A673 (cell line): Measurements from ENCODE around the gene TOLLIP. TPM values are rescaled to one million over a fixed set of nuclear protein-coding genes. Genes with fewer than 3 reads are reported as not detected.
"Not testable (repeated sequence)": the region's sequence is repeated elsewhere in the genome, so short reads cannot be mapped to it uniquely, and the experiment has no call there.

Experiments used
- Bru-seq: library from RNA; stranded (reverse); fragments of 400-500 nt; gene quantifications from one replicate; lab custom pipeline; 2021; lab: Mats Ljungman, UMichigan
- BruChase-seq, 2 experiments: library from RNA; stranded (reverse); fragments of 400-500 nt; gene quantifications; one replicate each; lab custom pipeline; 2021; lab: Mats Ljungman, UMichigan
- BruUV-seq: library from RNA; stranded (reverse); fragments of 400-500 nt; replicated peaks from 2 replicates; lab custom pipeline; 2021; lab: Mats Ljungman, UMichigan
- CTCF ChIA-PET: fragments of 300-600 bp; sonication (Branson Sonifier 250); formaldehyde crosslinking; loops from one replicate; lab custom pipeline; 2022; ENCODE audit warnings: antibody characterized with exemption; lab: Charles Lee
- POLR2A ChIA-PET: fragments of 300-600 bp; sonication (Branson Sonifier 250); formaldehyde crosslinking; loops from one replicate; lab custom pipeline; 2022; ENCODE audit warnings: antibody characterized with exemption; ENCODE audit not compliant: low non-redundant PET; lab: Charles Lee
- DNase-seq: peaks from one replicate; pipeline ENCODE4 v3.0.0-alpha.2; 2015; ENCODE audit warnings: low spot score
- H3K27ac ChIP-seq: fragments of 200-600 bp; sonication (generic); 2 replicates; pipeline ENCODE4 v1.5.1; 2016; ENCODE audit warnings: mixed run types, low read depth, mild to moderate bottlenecking, mixed read lengths, antibody characterized with exemption, low read length; ENCODE audit not compliant: poor library complexity, severe bottlenecking
- H3K27me3 ChIP-seq: fragments of 200-600 bp; sonication (generic); replicated peaks from 2 replicates; pipeline ENCODE4 v1.6.1; 2017; ENCODE audit warnings: mixed run types, low read depth, mild to moderate bottlenecking, mixed read lengths, antibody characterized with exemption, low read length; ENCODE audit not compliant: insufficient read depth, poor library complexity
- H3K36me3 ChIP-seq: fragments of 200-600 bp; sonication (generic); 2 replicates; pipeline ENCODE4 v1.6.1; 2016; ENCODE audit warnings: mixed run types, mild to moderate bottlenecking, mixed read lengths, antibody characterized with exemption, low read length; ENCODE audit not compliant: insufficient read depth, poor library complexity, severe bottlenecking
- H3K4me1 ChIP-seq: fragments of 200-600 bp; sonication (generic); 2 replicates; pipeline ENCODE4 v1.6.1; 2017; ENCODE audit warnings: mixed run types, mild to moderate bottlenecking, mixed read lengths, antibody characterized with exemption, low read length; ENCODE audit not compliant: insufficient read depth, poor library complexity, severe bottlenecking
- H3K4me3 ChIP-seq: fragments of 200-600 bp; sonication (generic); 2 replicates; pipeline ENCODE4 v1.5.1; 2016; ENCODE audit warnings: low read depth, mixed run types, mild to moderate bottlenecking, mixed read lengths, low read length; ENCODE audit not compliant: poor library complexity, severe bottlenecking
- H3K9me3 ChIP-seq: fragments of 200-600 bp; sonication (generic); 2 replicates; pipeline ENCODE4 v1.6.1; 2016; ENCODE audit warnings: mixed run types, low read depth, mild to moderate bottlenecking, mixed read lengths, antibody characterized with exemption, low read length; ENCODE audit not compliant: poor library complexity, severe bottlenecking
- EZH2 ChIP-seq: fragments of 200-600 bp; sonication (generic); IDR thresholded peaks from 2 replicates; pipeline ENCODE4 v1.6.1; 2017; ENCODE audit warnings: borderline replicate concordance, low read depth, mild to moderate bottlenecking, mixed read lengths, antibody characterized with exemption, low read length; ENCODE audit not compliant: poor library complexity, severe bottlenecking
- intact Hi-C: fragments of 100-400 bp; cut with micrococcal nuclease; formaldehyde crosslinking; loops from one replicate; pipeline ENCODE4 v1.10.0; 2022; ENCODE audit not compliant: unreplicated experiment
- long read RNA-seq: library from polyadenylated mRNA; stranded (forward); transcript quantifications from one replicate; pipeline ENCODE4 v2.0.0, GENCODE V29; 2022
- total RNA-seq: library from RNA; stranded (reverse); gene quantifications from 2 replicates; pipeline ENCODE4 v1.2.3, GENCODE V29; 2021
- TF ChIP-seq, protein P1 (sequence below): fragments of 300-800, 200-600 bp; sonication (generic); conservative IDR thresholded peaks from 2 replicates; pipeline ENCODE4 v1.5.1; 2017; ENCODE audit warnings: low read depth, mild to moderate bottlenecking, antibody characterized with exemption, low read length, moderate library complexity, mixed read lengths

Gene TOLLIP
- 24.0 and 32.5 TPM in 2 replicates for total RNA-seq
- percentile 51 among the genes with signal in this experiment for Bru-seq, nascent RNA
- BruChase-seq, experiment 1, labeled RNA remaining after a 2-hour chase = percentile 60 among the genes with signal in this experiment
- BruChase-seq, experiment 2, labeled RNA remaining after a 6-hour chase = percentile 63 among the genes with signal in this experiment
- long read RNA-seq, transcript TOLLIP-202 (6 exons, 3,617 nt) = major isoform, 52 of 71 reads
- long read RNA-seq, transcript TOLLIP-211 (5 exons, 684 nt) = minor isoform, 11 of 71 reads
- long read RNA-seq, partial matches to known transcripts = 1 of 71 reads
- long read RNA-seq, other reads (novel, unspliced or antisense) = 6 of 71 reads

- peak within 1 kb of the TSS; percentile 67 for H3K4me3 ChIP-seq
- H3K4me1 ChIP-seq = peaks cover 9% of the 10 kb centered on the region
- H3K27me3 ChIP-seq = no peaks in the 10 kb centered on the region
- TF ChIP-seq EZH2 = no peak
- TF ChIP-seq, protein P1, sequence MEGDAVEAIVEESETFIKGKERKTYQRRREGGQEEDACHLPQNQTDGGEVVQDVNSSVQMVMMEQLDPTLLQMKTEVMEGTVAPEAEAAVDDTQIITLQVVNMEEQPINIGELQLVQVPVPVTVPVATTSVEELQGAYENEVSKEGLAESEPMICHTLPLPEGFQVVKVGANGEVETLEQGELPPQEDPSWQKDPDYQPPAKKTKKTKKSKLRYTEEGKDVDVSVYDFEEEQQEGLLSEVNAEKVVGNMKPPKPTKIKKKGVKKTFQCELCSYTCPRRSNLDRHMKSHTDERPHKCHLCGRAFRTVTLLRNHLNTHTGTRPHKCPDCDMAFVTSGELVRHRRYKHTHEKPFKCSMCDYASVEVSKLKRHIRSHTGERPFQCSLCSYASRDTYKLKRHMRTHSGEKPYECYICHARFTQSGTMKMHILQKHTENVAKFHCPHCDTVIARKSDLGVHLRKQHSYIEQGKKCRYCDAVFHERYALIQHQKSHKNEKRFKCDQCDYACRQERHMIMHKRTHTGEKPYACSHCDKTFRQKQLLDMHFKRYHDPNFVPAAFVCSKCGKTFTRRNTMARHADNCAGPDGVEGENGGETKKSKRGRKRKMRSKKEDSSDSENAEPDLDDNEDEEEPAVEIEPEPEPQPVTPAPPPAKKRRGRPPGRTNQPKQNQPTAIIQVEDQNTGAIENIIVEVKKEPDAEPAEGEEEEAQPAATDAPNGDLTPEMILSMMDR = no peak; the same call in 1 of the 2 replicates
- ChIA-PET POLR2A (no interaction called here), CTCF (no interaction called here)
- H3K36me3 ChIP-seq = no peaks in the 10 kb centered on the region
- TSS peak; percentile 79 for BruUV-seq
- intact Hi-C loops = no loop called here
- peak within 1 kb of the TSS; percentile 82 for H3K27ac ChIP-seq
- peak; percentile 93 for DNase-seq
- H3K9me3 ChIP-seq = peaks cover 4% of the 10 kb centered on the region
Observed at GRCh38 chr11:1309498-1310317, at the start of gene TOLLIP. TOLLIP (minus strand) TSS chr11:1309632; CDS start chr11:1309498, 134 bp downstream.

DNA sequence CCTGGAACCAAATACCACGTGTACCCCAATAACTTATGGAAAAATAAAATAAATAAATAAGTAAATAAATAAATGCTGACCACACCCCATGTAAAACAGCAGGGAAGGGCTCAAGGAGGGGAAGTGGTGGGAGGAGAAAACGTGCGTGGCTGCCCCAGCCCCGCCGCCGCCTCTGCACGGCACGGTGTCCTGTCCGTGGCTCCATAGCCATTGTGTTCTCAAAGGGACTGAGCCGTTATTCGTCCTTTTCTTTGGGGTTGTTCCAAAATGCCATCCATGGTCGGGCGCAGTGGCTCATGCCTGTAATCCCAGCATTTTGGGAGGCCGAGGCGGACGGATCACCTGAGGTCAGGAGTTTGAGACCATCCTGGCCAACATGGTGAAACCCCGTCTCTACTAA, 49.5 kb upstream of the TOLLIP start:
- BruUV-seq, H3K36me3 ChIP-seq, H3K27ac ChIP-seq, H3K4me3 ChIP-seq, H3K27me3 ChIP-seq, H3K9me3 ChIP-seq, DNase-seq, intact Hi-C loops, POLR2A ChIA-PET, H3K4me1 ChIP-seq, CTCF ChIA-PET: not testable (repeated sequence)

DNA sequence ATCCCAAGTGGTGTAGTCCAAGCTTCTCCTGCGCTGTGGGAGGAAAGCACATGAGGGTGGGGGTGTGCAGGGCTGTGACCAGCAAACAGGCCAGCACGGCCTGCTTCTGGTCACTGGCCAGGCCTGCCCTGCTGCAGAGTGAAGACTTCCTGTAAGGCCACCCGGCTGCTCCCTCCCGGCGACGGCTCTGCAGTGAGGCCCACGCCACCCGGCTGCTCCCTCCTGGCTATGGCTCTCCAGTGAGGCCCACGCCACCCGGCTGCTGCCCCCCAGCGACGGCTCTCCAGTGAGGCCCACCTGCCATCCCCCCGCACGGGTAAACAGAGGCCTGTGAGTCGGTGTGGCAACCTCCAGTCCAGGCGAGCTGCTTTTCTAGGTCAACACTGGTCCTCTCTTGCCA, 48.9 kb upstream of the TOLLIP start:
- Histone ChIP-seq H3K4me1 (no peaks in the 10 kb centered on the region), H3K27me3 (no peaks in the 10 kb centered on the region), H3K9me3 (no peaks in the 10 kb centered on the region), H3K36me3 (no peaks in the 10 kb centered on the region), H3K4me3 (no peak overlapping the region), H3K27ac (no peak overlapping the region)
- no peak for DNase-seq
- TF ChIP-seq, protein P1 = no peak
- no peak for TF ChIP-seq EZH2
- intact Hi-C loops = no loop called here
- CTCF ChIA-PET = no interaction called here
- POLR2A ChIA-PET = no interaction called here
- no TSS peak for BruUV-seq
